ENCODE results near the gene DIAPH1.
A peak's percentile ranks its signal among the peaks of the same experiment; 100 is the strongest.

Gene DIAPH1

GRCh38 chr5:141618804-141619554 is at the start of gene DIAPH1:
DIAPH1 (minus strand) TSS chr5:141619000; CDS start chr5:141618914, 86 bp downstream.
- Mint-ChIP-seq H3K27ac (peak within 1 kb of the TSS; percentile 97), H3K4me3 (peak within 1 kb of the TSS; percentile 97), H3K4me1 (peaks cover 49% of the 10 kb centered on the region), H3K27me3 (no peaks in the 10 kb centered on the region), H3K9me3 (no peaks in the 10 kb centered on the region), H3K36me3 (peaks cover 17% of the 10 kb centered on the region)
- ATAC-seq (ENCODE audit: low read depth) (peak; percentile 87), DNase-seq (ENCODE audit: low spot score in 2 of 2) (peak; percentile 92 to 96)

- H3K4me1 Mint-ChIP-seq: peaks cover 3% of the 10 kb centered on the region
- H3K9me3 Mint-ChIP-seq: no peaks in the 10 kb centered on the region
- DNase-seq (ENCODE audit: low spot score in 2 of 2) (no peak), ATAC-seq (ENCODE audit: low read depth) (no peak)
- no peak overlapping the region for H3K4me3 Mint-ChIP-seq
- H3K27ac Mint-ChIP-seq: no peak overlapping the region
- no peaks in the 10 kb centered on the region for H3K36me3 Mint-ChIP-seq
- H3K27me3 Mint-ChIP-seq: no peaks in the 10 kb centered on the region
Observed at GRCh38 chr5:141665995-141666940, 47.5 kb upstream of the DIAPH1 start.

GRCh38 chr5:141664733-141665461 is 46.1 kb upstream of the DIAPH1 start:
- no peak overlapping the region for H3K27ac Mint-ChIP-seq
- H3K9me3 Mint-ChIP-seq: no peaks in the 10 kb centered on the region

GRCh38 chr5:141663506-141663905 is 44.7 kb upstream of the DIAPH1 start:
- no peak overlapping the region for H3K27ac Mint-ChIP-seq
- H3K36me3 Mint-ChIP-seq: peaks cover 3% of the 10 kb centered on the region
- H3K4me3 Mint-ChIP-seq: no peak overlapping the region
- H3K27me3 Mint-ChIP-seq: peaks cover 2% of the 10 kb centered on the region
- H3K4me1 Mint-ChIP-seq: peaks cover 3% of the 10 kb centered on the region
- DNase-seq (ENCODE audit: low spot score in 2 of 2): no peak
- peaks cover 2% of the 10 kb centered on the region for H3K9me3 Mint-ChIP-seq
- ATAC-seq (ENCODE audit: low read depth): no peak

More at GRCh38 chr5:141664733-141665461, 46.1 kb upstream of the DIAPH1 start:
- Mint-ChIP-seq H3K36me3 (no peaks in the 10 kb centered on the region), H3K4me1 (peaks cover 3% of the 10 kb centered on the region), H3K27me3 (no peaks in the 10 kb centered on the region), H3K4me3 (no peak overlapping the region)
- peak; percentile 100 for ATAC-seq (ENCODE audit: low read depth)
- peak; percentile 70 to 76 for DNase-seq (ENCODE audit: low spot score in 2 of 2)

GRCh38 chr5:141662028-141662427 is 43.2 kb upstream of the DIAPH1 start:
- ATAC-seq (ENCODE audit: low read depth): no peak
- H3K9me3 Mint-ChIP-seq: peaks cover 2% of the 10 kb centered on the region
- no peak overlapping the region for H3K4me3 Mint-ChIP-seq
- peaks cover 3% of the 10 kb centered on the region for H3K36me3 Mint-ChIP-seq
- H3K27me3 Mint-ChIP-seq: peaks cover 9% of the 10 kb centered on the region
- H3K27ac Mint-ChIP-seq: no peak overlapping the region
- H3K4me1 Mint-ChIP-seq: peaks cover 3% of the 10 kb centered on the region
- DNase-seq (ENCODE audit: low spot score in 2 of 2): no peak

GRCh38 chr5:141657937-141658545 is 39.2 kb upstream of the DIAPH1 start:
- no peak overlapping the region for H3K27ac Mint-ChIP-seq
- H3K4me1 Mint-ChIP-seq: no peaks in the 10 kb centered on the region
- H3K36me3 Mint-ChIP-seq: peaks cover 3% of the 10 kb centered on the region
- H3K4me3 Mint-ChIP-seq: no peak overlapping the region
- H3K27me3 Mint-ChIP-seq: peaks cover 21% of the 10 kb centered on the region
- DNase-seq (ENCODE audit: low spot score in 2 of 2) (no peak), ATAC-seq (ENCODE audit: low read depth) (no peak)
- peaks cover 2% of the 10 kb centered on the region for H3K9me3 Mint-ChIP-seq

- ATAC-seq (ENCODE audit: low read depth) (no peak), DNase-seq (ENCODE audit: low spot score in 2 of 2) (no peak)
- H3K27me3 Mint-ChIP-seq: peaks cover 21% of the 10 kb centered on the region
- H3K4me1 Mint-ChIP-seq: peaks cover 4% of the 10 kb centered on the region
- no peak overlapping the region for H3K4me3 Mint-ChIP-seq
- H3K27ac Mint-ChIP-seq: no peak overlapping the region
- H3K9me3 Mint-ChIP-seq: peaks cover 2% of the 10 kb centered on the region
- H3K36me3 Mint-ChIP-seq: peaks cover 3% of the 10 kb centered on the region
Observed at GRCh38 chr5:141657404-141657803, 38.6 kb upstream of the DIAPH1 start.

GRCh38 chr5:141656396-141656795 is 37.6 kb upstream of the DIAPH1 start:
- H3K27me3 Mint-ChIP-seq: peaks cover 21% of the 10 kb centered on the region
- peaks cover 3% of the 10 kb centered on the region for H3K36me3 Mint-ChIP-seq
- H3K4me3 Mint-ChIP-seq: no peak overlapping the region
- no peak overlapping the region for H3K27ac Mint-ChIP-seq
- DNase-seq (ENCODE audit: low spot score in 2 of 2) (no peak), ATAC-seq (ENCODE audit: low read depth) (no peak)
- peaks cover 2% of the 10 kb centered on the region for H3K9me3 Mint-ChIP-seq
- peaks cover 10% of the 10 kb centered on the region for H3K4me1 Mint-ChIP-seq

- Mint-ChIP-seq H3K4me3 (no peak overlapping the region), H3K9me3 (peaks cover 2% of the 10 kb centered on the region), H3K36me3 (peaks cover 3% of the 10 kb centered on the region), H3K27me3 (peaks cover 21% of the 10 kb centered on the region), H3K27ac (no peak overlapping the region), H3K4me1 (peaks cover 18% of the 10 kb centered on the region)
- DNase-seq (ENCODE audit: low spot score in 2 of 2) (no peak), ATAC-seq (ENCODE audit: low read depth) (no peak)
Observed at GRCh38 chr5:141655020-141655419, 36.2 kb upstream of the DIAPH1 start.

- no peak for ATAC-seq (ENCODE audit: low read depth)
- DNase-seq (ENCODE audit: low spot score in 2 of 2): no peak
- Mint-ChIP-seq H3K4me1 (peaks cover 23% of the 10 kb centered on the region), H3K27ac (no peak overlapping the region), H3K36me3 (peaks cover 2% of the 10 kb centered on the region), H3K27me3 (peaks cover 19% of the 10 kb centered on the region), H3K9me3 (peaks cover 1% of the 10 kb centered on the region), H3K4me3 (no peak overlapping the region)
Observed at GRCh38 chr5:141654298-141654697, 35.5 kb upstream of the DIAPH1 start.

- Mint-ChIP-seq H3K27me3 (peaks cover 11% of the 10 kb centered on the region), H3K36me3 (peaks cover 6% of the 10 kb centered on the region), H3K4me3 (peak overlapping the region; percentile 98), H3K27ac (peak overlapping the region; percentile 88), H3K9me3 (no peaks in the 10 kb centered on the region), H3K4me1 (peaks cover 29% of the 10 kb centered on the region)
- DNase-seq (ENCODE audit: low spot score in 2 of 2) (no peak), ATAC-seq (ENCODE audit: low read depth) (no peak)
Observed at GRCh38 chr5:141651728-141652105, 32.9 kb upstream of the DIAPH1 start.

- ATAC-seq (ENCODE audit: low read depth) (peak; percentile 96), DNase-seq (ENCODE audit: low spot score in 2 of 2) (peak; percentile 73 to 85)
- no peaks in the 10 kb centered on the region for H3K9me3 Mint-ChIP-seq
- H3K27me3 Mint-ChIP-seq: peaks cover 9% of the 10 kb centered on the region
- peak within 1 kb of the TSS; percentile 88 for H3K27ac Mint-ChIP-seq
- peaks cover 9% of the 10 kb centered on the region for H3K36me3 Mint-ChIP-seq
- peak within 1 kb of the TSS; percentile 98 for H3K4me3 Mint-ChIP-seq
- peaks cover 30% of the 10 kb centered on the region for H3K4me1 Mint-ChIP-seq
Observed at GRCh38 chr5:141650851-141651727, 32.3 kb upstream of the DIAPH1 start, which contains the start of gene FCHSD1. FCHSD1 (minus strand) TSS chr5:141651418; CDS start chr5:141651368, 50 bp downstream.
